HepG2 (cell line): ENCODE results near the gene CCDC87. TPM values are rescaled to one million over a fixed set of nuclear protein-coding genes. Genes with fewer than 3 reads are reported as not detected.
"Not testable (repeated sequence)": the region's sequence is repeated elsewhere in the genome, so short reads cannot be mapped to it uniquely, and the experiment has no call there.

Source experiments
- ATAC-seq: fragments of 200-7000 bp; cut with Tn5 transposase; 3 replicates; pipeline ENCODE4 v1.9.1; 2020; ENCODE audit warnings: mild to moderate bottlenecking, moderate library complexity
- BruUV-seq: library from RNA; stranded (reverse); fragments of 400-500 nt; replicated peaks from 2 replicates; lab custom pipeline; 2021; lab: Mats Ljungman, UMichigan
- CTCF ChIA-PET: fragments of 300-600 bp; formaldehyde crosslinking; extraction: SDS; loops from one replicate; lab custom pipeline; 2021; ENCODE audit warnings: low total read pairs, inconsistent platforms, low intra/inter-chr PET ratio; lab: Yijun Ruan, JAX
- POLR2A ChIA-PET: fragments of 350-600 bp; sonication (Branson Sonifier 250); formaldehyde crosslinking; loops from one replicate; lab custom pipeline; 2020; ENCODE audit warnings: antibody characterized with exemption, inconsistent platforms; lab: Yijun Ruan, JAX
- DNase-seq: peaks from one replicate; pipeline ENCODE4 v3.0.0-alpha.2; 2015; ENCODE audit warnings: low spot score
- FAIRE-seq: peaks from 3 replicates; lab custom pipeline; 2011; peaks lifted over from hg19 to GRCh38; lab: Jason Lieb, UNC
- H2AFZ ChIP-seq: one replicate; pipeline ENCODE4 v1.6.1; 2011; ENCODE audit warnings: low read length, inconsistent platforms
- H3K27ac ChIP-seq: fragments of 300-600 bp; 3 replicates; pipeline ENCODE4 v1.8.0; 2011; ENCODE audit warnings: mixed run types, mild to moderate bottlenecking, mixed read lengths, low read length, inconsistent platforms; ENCODE audit not compliant: insufficient read depth; ENCODE audit errors: extremely low read length
- H3K27me3 ChIP-seq, 2 experiments: fragments of 200-600 bp in 1 of 2; 2 replicates in 1 of 2; 3 replicates in 1 of 2; pipeline versions ENCODE4 v1.6.0 to v1.8.0; 2011; ENCODE audit warnings: low read length in 2 of 2, mild to moderate bottlenecking in 2 of 2, moderate library complexity in 2 of 2, inconsistent platforms in 1 of 2; ENCODE audit not compliant: insufficient read depth in 2 of 2, control insufficient read depth in 1 of 2
- H3K36me3 ChIP-seq, 2 experiments: fragments of 200-600 bp in 1 of 2; replicated peaks in 1 of 2; 2 replicates in 1 of 2; 3 replicates in 1 of 2; pipeline versions ENCODE4 v1.5.1 to v1.8.0; 2011; ENCODE audit warnings: low read length in 2 of 2, inconsistent platforms in 1 of 2; ENCODE audit not compliant: insufficient read depth in 2 of 2, control insufficient read depth in 1 of 2
- H3K4me1 ChIP-seq: 2 replicates; pipeline ENCODE4 v1.5.1; 2012; ENCODE audit warnings: low read length, inconsistent platforms; ENCODE audit not compliant: insufficient read depth
- H3K4me2 ChIP-seq: 2 replicates; pipeline ENCODE4 v1.6.0; 2011; ENCODE audit warnings: low read depth, low read length, inconsistent platforms
- H3K4me3 ChIP-seq, 3 experiments: fragments of 200-600 bp in 1 of 3; sonication (generic), shearing (Covaris generic) in 1 of 3; replicated peaks in 1 of 3; 2 replicates each; pipeline ENCODE4 v1.5.1; 2011 to 2016; ENCODE audit warnings: low read length in 3 of 3, inconsistent platforms in 2 of 3, low read depth in 2 of 3, mild to moderate bottlenecking in 2 of 3, control low read depth in 1 of 3, mixed read lengths in 1 of 3; ENCODE audit not compliant: insufficient read depth in 1 of 3
- H3K79me2 ChIP-seq: one replicate; pipeline ENCODE4 v1.6.1; 2011; ENCODE audit warnings: low read length, inconsistent platforms; ENCODE audit not compliant: insufficient read depth
- H3K9ac ChIP-seq: 2 replicates; pipeline ENCODE4 v1.6.0; 2011; ENCODE audit warnings: mild to moderate bottlenecking, low read depth, low read length, inconsistent platforms; ENCODE audit not compliant: insufficient read depth
- H3K9me3 ChIP-seq: 2 replicates; pipeline ENCODE4 v1.5.1; 2012; ENCODE audit warnings: mild to moderate bottlenecking, low read length
- H4K20me1 ChIP-seq: 2 replicates; pipeline ENCODE4 v1.6.0; 2011; ENCODE audit warnings: inconsistent platforms, mild to moderate bottlenecking, low read length, moderate library complexity; ENCODE audit not compliant: insufficient read depth
- WGBS: methylation state at CpG from one replicate; pipeline ENCODE4 v1.1.6; 2017; ENCODE audit warnings: low lambda C conversion rate; 5-methylcytosine and 5-hydroxymethylcytosine counted together
- in situ Hi-C: cut with HindIII; loops from 2 replicates; pipeline ENCODE4 v1.10.0; 2017; ENCODE audit warnings: low pct_unique_long_range_greater_than_20kb; ENCODE audit not compliant: extremely low pct_ligation_motif_present
- intact Hi-C: fragments of 100-400 bp; cut with micrococcal nuclease; formaldehyde crosslinking; loops from one replicate; pipeline ENCODE4 v1.10.0; 2022; ENCODE audit not compliant: unreplicated experiment
- polyA plus RNA-seq, 8 experiments: library from polyadenylated mRNA; depleted of rRNA in 3 of 8; stranded (reverse) in 7 of 8; unstranded in 1 of 8; fragments of >200 nt; fragmentation: Illumina TruSeq in 4 of 8; extraction: Trizol in 4 of 8; gene quantifications; 2 replicates each; pipeline versions ENCODE4 v1.2.1 to v1.2.3, GENCODE V29; 2011 to 2016; ENCODE audit warnings: low read depth in 4 of 8, missing spikeins in 1 of 8, mixed read lengths in 1 of 8; ENCODE audit not compliant: insufficient read depth in 1 of 8
- small RNA-seq, 3 experiments: library from RNA; depleted of rRNA; stranded (forward); fragments of <200 nt; gene quantifications; one replicate each; pipeline ENCODE3, GENCODE V24; 2012; ENCODE audit warnings: low read depth in 2 of 3, low replicate concordance in 1 of 3; ENCODE audit not compliant: insufficient read length in 3 of 3, insufficient read depth in 2 of 3
- total RNA-seq, 5 experiments: library from RNA; depleted of rRNA; stranded (reverse); fragments of >200 nt; fragmentation: Illumina TruSeq; extraction: Trizol; gene quantifications; 2 replicates each; pipeline ENCODE4 v1.2.3, GENCODE V29; 2016; ENCODE audit warnings: low read depth in 1 of 5

Gene CCDC87
- total and polyA plus RNA-seq, 2 of the 13 experiments (the other 11 are each of a cell fraction or from before 2014, with no cell fraction given) = 0.05 to 0.42 TPM

DNA sequence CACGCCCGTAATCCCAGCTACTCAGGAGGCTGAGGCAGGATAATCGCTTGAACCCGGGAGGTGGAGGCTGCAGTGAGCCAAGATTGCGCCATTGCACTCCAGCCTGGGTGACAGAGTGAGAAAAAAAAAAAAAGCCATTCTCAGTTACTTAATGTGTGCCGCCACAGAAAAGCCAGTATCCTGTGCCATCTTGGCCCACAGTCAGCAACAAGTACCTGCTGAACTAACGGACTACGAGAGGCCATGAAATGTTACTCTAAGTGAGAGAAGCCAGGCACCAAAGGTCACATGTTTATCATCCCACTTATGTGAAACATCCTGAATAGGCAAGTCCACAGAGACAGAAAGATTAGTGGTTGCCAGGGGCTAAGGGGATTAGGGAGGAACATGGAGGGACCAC is 52.3 kb downstream of the CCDC87 start:
- H3K27ac ChIP-seq, H3K4me2 ChIP-seq, H3K27me3 ChIP-seq, POLR2A ChIA-PET, H3K36me3 ChIP-seq, intact Hi-C loops, H2AFZ ChIP-seq, H3K4me3 ChIP-seq, H3K79me2 ChIP-seq, ATAC-seq, BruUV-seq, H3K4me1 ChIP-seq, DNase-seq, H4K20me1 ChIP-seq, in situ Hi-C loops, CTCF ChIA-PET, FAIRE-seq, H3K9me3 ChIP-seq, H3K9ac ChIP-seq: not testable (repeated sequence)
- WGBS = 92% methylated on average over 8 of the region's 8 CpGs

Small RNA genes lying within 50 kb of the gene (small RNA-seq; reads per million reads assigned to genes)
- gene RNU4-39P = 0 reads per million in 3 experiments

Other genes with a start within 250 kb of the CCDC87 start
- gene BRMS1, start 248.0 kb downstream of the CCDC87 start, total RNA-seq (2016; rRNA removed; fragmentation: Illumina TruSeq; extraction: Trizol) = 55.7 and 63.1 TPM in 2 replicates
- gene BRMS1, start 248.0 kb downstream of the CCDC87 start, polyA plus RNA-seq (2011; rRNA removed) = 15.8 and 16.8 TPM in 2 replicates
- 44.9 and 109 TPM in 2 replicates for gene B4GAT1, start 245.4 kb downstream of the CCDC87 start, total RNA-seq (2016; rRNA removed; fragmentation: Illumina TruSeq; extraction: Trizol)
- 40.4 and 47.8 TPM in 2 replicates for gene B4GAT1, start 245.4 kb downstream of the CCDC87 start, polyA plus RNA-seq (2011; rRNA removed)
- gene SLC29A2, start 221.3 kb downstream of the CCDC87 start, total RNA-seq (2016; rRNA removed; fragmentation: Illumina TruSeq; extraction: Trizol) = 0.49 and 0.66 TPM in 2 replicates
- gene SLC29A2, start 221.3 kb downstream of the CCDC87 start, polyA plus RNA-seq (2011; rRNA removed) = 0.56 and 0.63 TPM in 2 replicates
- gene NPAS4, start 172.0 kb downstream of the CCDC87 start, total RNA-seq (2016; rRNA removed; fragmentation: Illumina TruSeq; extraction: Trizol) = not detected in 2 replicates
- gene NPAS4, start 172.0 kb downstream of the CCDC87 start, polyA plus RNA-seq (2011; rRNA removed) = not detected in 2 replicates
- 176 and 220 TPM in 2 replicates for gene MRPL11, start 154.2 kb downstream of the CCDC87 start, total RNA-seq (2016; rRNA removed; fragmentation: Illumina TruSeq; extraction: Trizol)
- gene MRPL11, start 154.2 kb downstream of the CCDC87 start, polyA plus RNA-seq (2011; rRNA removed) = 59.1 and 72.9 TPM in 2 replicates
- gene PELI3, start 126.2 kb downstream of the CCDC87 start, total RNA-seq (2016; rRNA removed; fragmentation: Illumina TruSeq; extraction: Trizol) = 2.5 and 4.0 TPM in 2 replicates
- 2.0 and 3.1 TPM in 2 replicates for gene PELI3, start 126.2 kb downstream of the CCDC87 start, polyA plus RNA-seq (2011; rRNA removed)
- 48.7 and 59.8 TPM in 2 replicates for gene DPP3, start 112.6 kb downstream of the CCDC87 start, total RNA-seq (2016; rRNA removed; fragmentation: Illumina TruSeq; extraction: Trizol)
- gene DPP3, start 112.6 kb downstream of the CCDC87 start, polyA plus RNA-seq (2011; rRNA removed) = 38.4 and 48.4 TPM in 2 replicates
- gene BBS1, start 82.4 kb downstream of the CCDC87 start, total RNA-seq (2016; rRNA removed; fragmentation: Illumina TruSeq; extraction: Trizol) = 8.1 and 14.1 TPM in 2 replicates
- 11.7 and 12.1 TPM in 2 replicates for gene BBS1, start 82.4 kb downstream of the CCDC87 start, polyA plus RNA-seq (2011; rRNA removed)
- 1.9 and 4.3 TPM in 2 replicates for gene ZDHHC24, start 47.0 kb downstream of the CCDC87 start, total RNA-seq (2016; rRNA removed; fragmentation: Illumina TruSeq; extraction: Trizol)
- 4.3 and 6.0 TPM in 2 replicates for gene ZDHHC24, start 47.0 kb downstream of the CCDC87 start, polyA plus RNA-seq (2011; rRNA removed)
- gene ACTN3, start 46.2 kb downstream of the CCDC87 start, total RNA-seq (2016; rRNA removed; fragmentation: Illumina TruSeq; extraction: Trizol) = 0.04 TPM in 1 of 2 replicates, not detected in the other
- gene ACTN3, start 46.2 kb downstream of the CCDC87 start, polyA plus RNA-seq (2011; rRNA removed) = 0.07 and 0.09 TPM in 2 replicates
- gene CTSF, start 24.5 kb downstream of the CCDC87 start, total RNA-seq (2016; rRNA removed; fragmentation: Illumina TruSeq; extraction: Trizol) = not detected in 2 replicates
- 0.17 TPM in 1 of 2 replicates, not detected in the other for gene CTSF, start 24.5 kb downstream of the CCDC87 start, polyA plus RNA-seq (2011; rRNA removed)
- 34.2 and 44.6 TPM in 2 replicates for gene CCS, start 122 bp upstream of the CCDC87 start, total RNA-seq (2016; rRNA removed; fragmentation: Illumina TruSeq; extraction: Trizol)
- 25.4 and 34.7 TPM in 2 replicates for gene CCS, start 122 bp upstream of the CCDC87 start, polyA plus RNA-seq (2011; rRNA removed)
- 41.7 and 44.1 TPM in 2 replicates for gene RBM14, start 23.6 kb upstream of the CCDC87 start, total RNA-seq (2016; rRNA removed; fragmentation: Illumina TruSeq; extraction: Trizol)
- 12.7 and 14.6 TPM in 2 replicates for gene RBM14, start 23.6 kb upstream of the CCDC87 start, polyA plus RNA-seq (2011; rRNA removed)
- 136 and 138 TPM in 2 replicates for gene RBM4, start 45.6 kb upstream of the CCDC87 start, total RNA-seq (2016; rRNA removed; fragmentation: Illumina TruSeq; extraction: Trizol)
- gene RBM4, start 45.6 kb upstream of the CCDC87 start, polyA plus RNA-seq (2011; rRNA removed) = 123 and 126 TPM in 2 replicates
- gene RBM4B, start 84.8 kb upstream of the CCDC87 start, total RNA-seq (2016; rRNA removed; fragmentation: Illumina TruSeq; extraction: Trizol) = 25.6 and 25.8 TPM in 2 replicates
- 32.4 and 33.5 TPM in 2 replicates for gene RBM4B, start 84.8 kb upstream of the CCDC87 start, polyA plus RNA-seq (2011; rRNA removed)
- gene SPTBN2, start 136.2 kb upstream of the CCDC87 start, total RNA-seq (2016; rRNA removed; fragmentation: Illumina TruSeq; extraction: Trizol) = 1.2 and 4.0 TPM in 2 replicates
- 0.65 and 2.0 TPM in 2 replicates for gene SPTBN2, start 136.2 kb upstream of the CCDC87 start, polyA plus RNA-seq (2011; rRNA removed)